HCT116 (cell line): Measurements from ENCODE around the gene CDK14. TPM values are rescaled to one million over a fixed set of nuclear protein-coding genes. Genes with fewer than 3 reads are reported as not detected.

Experiments
- ATAC-seq: fragments of 200-7000 bp; cut with Tn5 transposase; 2 replicates; pipeline ENCODE4 v1.9.1; 2020; ENCODE audit warnings: mild to moderate bottlenecking, moderate library complexity
- BruUV-seq: library from RNA; stranded (reverse); fragments of 400-500 nt; replicated peaks from 2 replicates; lab custom pipeline; 2021; lab: Mats Ljungman, UMichigan
- CTCF ChIA-PET: fragments of 300-600 bp; sonication (Branson Sonifier 250); formaldehyde crosslinking; loops from one replicate; lab custom pipeline; 2021; ENCODE audit warnings: antibody characterized with exemption; lab: Charles Lee
- POLR2A ChIA-PET: fragments of 300-600, 350-600 bp; sonication (Branson Sonifier 250); formaldehyde crosslinking; loops from one replicate; lab custom pipeline; 2021; ENCODE audit warnings: antibody characterized with exemption; lab: Charles Lee
- RAD21 ChIA-PET, 2 experiments: fragments of 300-600 bp; sonication (Branson Sonifier 250); formaldehyde crosslinking; loops; one replicate each; lab custom pipeline; 2023; ENCODE audit warnings: low total read pairs in 2 of 2; ENCODE audit not compliant: uncharacterized antibody in 2 of 2, unreplicated experiment in 2 of 2, low non-redundant PET in 1 of 2; lab: Charles Lee
- DNase-seq: peaks from one replicate; pipeline ENCODE4 v3.0.0-alpha.2; 2010; ENCODE audit warnings: low read depth, low spot score
- H2AFZ ChIP-seq: fragments of 200-600 bp; shearing (Covaris generic), sonication (generic); 2 replicates; pipeline ENCODE4 v1.6.1; 2017; ENCODE audit warnings: low read depth, mixed run types, mixed read lengths, antibody characterized with exemption, low read length; ENCODE audit not compliant: poor library complexity, severe bottlenecking
- H3K27ac ChIP-seq: 2 replicates; pipeline ENCODE4 v1.5.1; 2012; ENCODE audit warnings: low read depth, low read length
- H3K27me3 ChIP-seq: fragments of 200-600 bp; sonication (generic); 2 replicates; pipeline ENCODE4 v1.6.1; 2016; ENCODE audit warnings: mixed run types, low read length, mixed read lengths; ENCODE audit not compliant: insufficient read depth
- H3K36me3 ChIP-seq, 2 experiments: fragments of 200-500 bp in 1 of 2; fragments of 200-600 bp in 1 of 2; sonication (Bioruptor generic) in 1 of 2; sonication (generic) in 1 of 2; 2 replicates each; pipeline versions ENCODE4 v1.5.1 to v1.6.1; 2014 to 2016; ENCODE audit warnings: low read length in 2 of 2, inconsistent platforms in 1 of 2, mixed read lengths in 1 of 2, mixed run types in 1 of 2; ENCODE audit not compliant: insufficient read depth in 2 of 2, control insufficient read depth in 1 of 2
- H3K4me1 ChIP-seq, 2 experiments: fragments of 200-600 bp in 1 of 2; sonication (generic) in 1 of 2; 2 replicates each; pipeline versions ENCODE4 v1.5.1 to v1.6.1; 2012 to 2017; ENCODE audit warnings: low read length in 2 of 2, inconsistent platforms in 1 of 2, mild to moderate bottlenecking in 1 of 2, mixed read lengths in 1 of 2, mixed run types in 1 of 2, moderate library complexity in 1 of 2; ENCODE audit not compliant: insufficient read depth in 2 of 2, control insufficient read depth in 1 of 2
- H3K4me2 ChIP-seq: fragments of 200-600 bp; sonication (generic); 2 replicates; pipeline ENCODE4 v1.6.1; 2017; ENCODE audit warnings: mixed run types, low read length, mixed read lengths
- H3K4me3 ChIP-seq, 2 experiments: fragments of 200-600 bp in 1 of 2; sonication (generic) in 1 of 2; replicated peaks in 1 of 2; 2 replicates each; pipeline ENCODE4 v1.5.1; 2011 to 2016; ENCODE audit warnings: low read length in 2 of 2, control low read depth in 1 of 2, low read depth in 1 of 2, mild to moderate bottlenecking in 1 of 2, mixed read lengths in 1 of 2, mixed run types in 1 of 2
- H3K79me2 ChIP-seq: fragments of 200-600 bp; sonication (generic); 2 replicates; pipeline ENCODE4 v1.6.1; 2017; ENCODE audit warnings: mild to moderate bottlenecking, mixed run types, low read length, moderate library complexity, mixed read lengths; ENCODE audit not compliant: insufficient read depth
- H3K9ac ChIP-seq: fragments of 200-600 bp; sonication (generic); 2 replicates; pipeline ENCODE4 v1.6.1; 2016; ENCODE audit warnings: low read length, mixed read lengths
- H3K9me2 ChIP-seq: fragments of 200-600 bp; sonication (generic), shearing (Covaris generic); 2 replicates; pipeline ENCODE4 v1.6.1; 2017; ENCODE audit warnings: mixed run types, mild to moderate bottlenecking, moderate library complexity; ENCODE audit not compliant: insufficient read depth
- H3K9me3 ChIP-seq, 2 experiments: fragments of 200-500 bp in 1 of 2; fragments of 200-600 bp in 1 of 2; sonication (Bioruptor generic) in 1 of 2; sonication (generic) in 1 of 2; 2 replicates each; pipeline ENCODE4 v1.6.1; 2014 to 2017; ENCODE audit warnings: low read length in 2 of 2, mixed read lengths in 2 of 2, inconsistent platforms in 1 of 2, low read depth in 1 of 2, mild to moderate bottlenecking in 1 of 2, mixed run types in 1 of 2, moderate library complexity in 1 of 2; ENCODE audit not compliant: control insufficient read depth in 1 of 2, insufficient read depth in 1 of 2
- H4K20me1 ChIP-seq: fragments of 200-600 bp; sonication (generic), shearing (Covaris generic); 2 replicates; pipeline ENCODE4 v1.6.1; 2017; ENCODE audit warnings: mixed run types, mild to moderate bottlenecking, moderate library complexity; ENCODE audit not compliant: insufficient read depth
- CEBPB ChIP-seq: IDR thresholded peaks from 2 replicates; pipeline ENCODE4 v1.6.1; 2012; ENCODE audit warnings: low read depth
- EGR1 ChIP-seq: IDR thresholded peaks from 2 replicates; pipeline ENCODE4 v1.6.1; 2012; ENCODE audit warnings: low read depth
- ELF1 ChIP-seq: IDR thresholded peaks from 2 replicates; pipeline ENCODE4 v1.6.1; 2012; ENCODE audit warnings: low read depth, borderline replicate concordance
- EZH2 ChIP-seq: fragments of 200-600 bp; sonication (generic); IDR thresholded peaks from 2 replicates; pipeline ENCODE4 v1.6.1; 2017; ENCODE audit warnings: antibody characterized with exemption, mixed run types
- POLR2A ChIP-seq: IDR thresholded peaks from 2 replicates; pipeline ENCODE4 v1.7.0; 2011; ENCODE audit warnings: borderline replicate concordance; ENCODE audit not compliant: insufficient read depth, insufficient read length; ENCODE audit errors: extremely low read depth
- POLR2AphosphoS5 ChIP-seq: IDR thresholded peaks from 2 replicates; pipeline ENCODE4 v1.6.1; 2011; ENCODE audit warnings: mild to moderate bottlenecking, low read depth, low read length, moderate library complexity
- SRF ChIP-seq: IDR thresholded peaks from 2 replicates; pipeline ENCODE4 v1.6.1; 2012; ENCODE audit warnings: low read depth
- YY1 ChIP-seq: IDR thresholded peaks from 2 replicates; pipeline ENCODE4 v1.6.1; 2011; ENCODE audit warnings: low read length, low read depth, moderate library complexity, mild to moderate bottlenecking; ENCODE audit not compliant: insufficient replicate concordance; ENCODE audit errors: extremely low read depth
- ZFX ChIP-seq: fragments of 450-650 bp; IDR thresholded peaks from 2 replicates; pipeline ENCODE4 v1.6.1; 2017
- intact Hi-C: fragments of 100-400 bp; cut with micrococcal nuclease; formaldehyde crosslinking; loops from 2 replicates; pipeline ENCODE4 v1.10.0; 2022
- total RNA-seq: library from RNA; stranded (reverse); gene quantifications from one replicate; pipeline ENCODE4 v1.2.1, GENCODE V29; 2021; ENCODE audit not compliant: unreplicated experiment
- TF ChIP-seq, protein P1 (sequence below): IDR thresholded peaks from 2 replicates; pipeline ENCODE4 v1.6.1; 2012
- TF ChIP-seq, protein P2 (sequence below): IDR thresholded peaks from 2 replicates; pipeline ENCODE4 v1.6.1; 2012; ENCODE audit warnings: low read depth

Gene CDK14
- total RNA-seq, 1 experiment from 2014 or later = 10.2 TPM

DNA sequence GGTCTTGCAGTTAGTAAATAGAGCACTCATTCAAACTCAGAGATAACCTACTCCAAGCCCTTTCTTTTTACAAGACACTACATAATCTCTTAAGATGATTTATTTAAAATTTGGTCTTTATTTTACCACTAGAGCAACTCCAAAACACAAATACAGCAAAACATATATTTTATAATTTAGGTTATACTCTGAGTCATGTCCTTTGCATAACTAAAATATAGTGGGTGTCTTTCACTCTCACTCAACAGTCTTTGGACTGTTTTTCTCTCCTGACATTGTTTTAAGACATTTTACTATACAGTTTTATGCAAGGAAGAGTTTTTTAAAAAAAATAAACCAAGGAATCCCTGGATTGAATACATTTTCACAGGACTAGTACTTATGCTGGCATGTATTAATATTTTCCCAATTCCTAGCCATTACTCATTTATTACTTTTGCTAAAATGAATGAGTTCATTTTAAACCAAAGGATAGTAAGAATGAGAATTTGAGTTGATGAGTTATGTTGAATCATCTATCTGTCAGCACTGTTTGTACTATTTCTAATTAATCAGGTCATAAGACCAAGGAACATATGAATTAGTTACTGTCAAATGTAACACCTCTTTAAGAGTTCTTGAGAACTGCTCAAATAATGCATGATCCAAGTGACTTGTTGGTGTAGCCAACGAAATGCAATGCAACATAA lies 365.1 kb downstream of the CDK14 start:
- H3K9me2 ChIP-seq = no peaks in the 10 kb centered on the region
- no peak overlapping the region for H3K9ac ChIP-seq
- no peaks in the 10 kb centered on the region for H3K36me3 ChIP-seq
- no peak overlapping the region for H2AFZ ChIP-seq
- intact Hi-C loops = no loop called here
- H3K79me2 ChIP-seq = no peaks in the 10 kb centered on the region
- BruUV-seq = no TSS peak
- no peaks in the 10 kb centered on the region for H3K9me3 ChIP-seq
- no peak for DNase-seq
- no peak for ATAC-seq
- ChIA-PET POLR2A (no interaction called here), RAD21 (no interaction called here)
- no peaks in the 10 kb centered on the region for H3K27me3 ChIP-seq
- no peaks in the 10 kb centered on the region for H3K4me1 ChIP-seq
- H4K20me1 ChIP-seq = no peaks in the 10 kb centered on the region
- H3K4me3 ChIP-seq = no peak overlapping the region
- no peak for TF ChIP-seq ELF1
- TF ChIP-seq, protein P1, sequence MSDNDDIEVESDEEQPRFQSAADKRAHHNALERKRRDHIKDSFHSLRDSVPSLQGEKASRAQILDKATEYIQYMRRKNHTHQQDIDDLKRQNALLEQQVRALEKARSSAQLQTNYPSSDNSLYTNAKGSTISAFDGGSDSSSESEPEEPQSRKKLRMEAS = no peak
- no peak for TF ChIP-seq YY1
- no peak for TF ChIP-seq EGR1
- no peak for TF ChIP-seq POLR2A
- no peak for TF ChIP-seq ZFX
- no peak for TF ChIP-seq SRF
- TF ChIP-seq POLR2AphosphoS5 = no peak
- no peak for TF ChIP-seq EZH2
- no peak for TF ChIP-seq CEBPB
- TF ChIP-seq, protein P2, sequence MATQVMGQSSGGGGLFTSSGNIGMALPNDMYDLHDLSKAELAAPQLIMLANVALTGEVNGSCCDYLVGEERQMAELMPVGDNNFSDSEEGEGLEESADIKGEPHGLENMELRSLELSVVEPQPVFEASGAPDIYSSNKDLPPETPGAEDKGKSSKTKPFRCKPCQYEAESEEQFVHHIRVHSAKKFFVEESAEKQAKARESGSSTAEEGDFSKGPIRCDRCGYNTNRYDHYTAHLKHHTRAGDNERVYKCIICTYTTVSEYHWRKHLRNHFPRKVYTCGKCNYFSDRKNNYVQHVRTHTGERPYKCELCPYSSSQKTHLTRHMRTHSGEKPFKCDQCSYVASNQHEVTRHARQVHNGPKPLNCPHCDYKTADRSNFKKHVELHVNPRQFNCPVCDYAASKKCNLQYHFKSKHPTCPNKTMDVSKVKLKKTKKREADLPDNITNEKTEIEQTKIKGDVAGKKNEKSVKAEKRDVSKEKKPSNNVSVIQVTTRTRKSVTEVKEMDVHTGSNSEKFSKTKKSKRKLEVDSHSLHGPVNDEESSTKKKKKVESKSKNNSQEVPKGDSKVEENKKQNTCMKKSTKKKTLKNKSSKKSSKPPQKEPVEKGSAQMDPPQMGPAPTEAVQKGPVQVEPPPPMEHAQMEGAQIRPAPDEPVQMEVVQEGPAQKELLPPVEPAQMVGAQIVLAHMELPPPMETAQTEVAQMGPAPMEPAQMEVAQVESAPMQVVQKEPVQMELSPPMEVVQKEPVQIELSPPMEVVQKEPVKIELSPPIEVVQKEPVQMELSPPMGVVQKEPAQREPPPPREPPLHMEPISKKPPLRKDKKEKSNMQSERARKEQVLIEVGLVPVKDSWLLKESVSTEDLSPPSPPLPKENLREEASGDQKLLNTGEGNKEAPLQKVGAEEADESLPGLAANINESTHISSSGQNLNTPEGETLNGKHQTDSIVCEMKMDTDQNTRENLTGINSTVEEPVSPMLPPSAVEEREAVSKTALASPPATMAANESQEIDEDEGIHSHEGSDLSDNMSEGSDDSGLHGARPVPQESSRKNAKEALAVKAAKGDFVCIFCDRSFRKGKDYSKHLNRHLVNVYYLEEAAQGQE = no peak
- TF ChIP-seq, all 23 proteins: peak for 0
- CTCF ChIA-PET = no interaction called here
- Histone ChIP-seq H3K4me2 (no peak overlapping the region), H3K27ac (no peak overlapping the region)
